DND-41 (cell line): ENCODE measurements around the gene TACR1.

ENCODE experiments used
- ATAC-seq: fragments of 200-7000 bp; cut with Tn5 transposase; 3 replicates; pipeline ENCODE4 v1.9.1; 2021; ENCODE audit warnings: low read depth; ENCODE audit not compliant: insufficient read depth
- DNase-seq: peaks from one replicate; pipeline ENCODE4 v3.0.0-alpha.2; 2020
- H2AFZ ChIP-seq: 2 replicates; pipeline ENCODE4 v1.6.0; 2012; ENCODE audit warnings: low read depth, low read length
- H3K27ac ChIP-seq: 2 replicates; pipeline ENCODE4 v1.5.1; 2012; ENCODE audit warnings: low read length, inconsistent platforms
- H3K27me3 ChIP-seq: fragments of 200-600 bp; sonication (generic); 2 replicates; pipeline ENCODE4 v1.6.0; 2012; ENCODE audit warnings: low read length, mild to moderate bottlenecking, inconsistent platforms; ENCODE audit not compliant: insufficient read depth, poor library complexity
- H3K36me3 ChIP-seq: 2 replicates; pipeline ENCODE4 v1.5.1; 2012; ENCODE audit warnings: low read length, inconsistent platforms; ENCODE audit not compliant: insufficient read depth
- H3K4me1 ChIP-seq: 2 replicates; pipeline ENCODE4 v1.5.1; 2012; ENCODE audit warnings: mild to moderate bottlenecking, low read length; ENCODE audit not compliant: insufficient read depth
- H3K4me2 ChIP-seq: 2 replicates; pipeline ENCODE4 v1.6.0; 2012; ENCODE audit warnings: mild to moderate bottlenecking, moderate library complexity, low read length, inconsistent platforms; ENCODE audit not compliant: insufficient read depth
- H3K4me3 ChIP-seq, 2 experiments: fragments of 200-600 bp in 1 of 2; shearing (Covaris generic) in 1 of 2; 2 replicates each; pipeline ENCODE4 v1.5.1; 2012 to 2016; ENCODE audit warnings: inconsistent platforms in 2 of 2, low read length in 2 of 2, mild to moderate bottlenecking in 2 of 2, low read depth in 1 of 2, moderate library complexity in 1 of 2
- H3K79me2 ChIP-seq: 2 replicates; pipeline ENCODE4 v1.6.0; 2012; ENCODE audit warnings: low read length, inconsistent platforms; ENCODE audit not compliant: insufficient read depth
- H3K9ac ChIP-seq: 2 replicates; pipeline ENCODE4 v1.6.0; 2012; ENCODE audit warnings: low read depth, mild to moderate bottlenecking, inconsistent platforms, low read length, moderate library complexity
- H3K9me3 ChIP-seq: 2 replicates; pipeline ENCODE4 v1.5.1; 2012; ENCODE audit warnings: low read length, moderate library complexity, mild to moderate bottlenecking, inconsistent platforms; ENCODE audit not compliant: insufficient read depth, severe bottlenecking
- H4K20me1 ChIP-seq: 2 replicates; pipeline ENCODE4 v1.6.0; 2012; ENCODE audit warnings: low read length; ENCODE audit not compliant: insufficient read depth
- EZH2 ChIP-seq: IDR thresholded peaks from 3 replicates; pipeline ENCODE4 v1.6.1; 2012; ENCODE audit warnings: borderline replicate concordance, low read depth, mild to moderate bottlenecking, moderate library complexity, low read length, inconsistent platforms; ENCODE audit not compliant: severe bottlenecking
- TF ChIP-seq, protein P1 (sequence below): IDR thresholded peaks from 2 replicates; pipeline ENCODE4 v1.5.1; 2012; ENCODE audit warnings: borderline replicate concordance, low read length, moderate library complexity, mild to moderate bottlenecking; ENCODE audit not compliant: poor library complexity, severe bottlenecking; ENCODE audit errors: extremely low read depth

The TACR1 gene

DNA sequence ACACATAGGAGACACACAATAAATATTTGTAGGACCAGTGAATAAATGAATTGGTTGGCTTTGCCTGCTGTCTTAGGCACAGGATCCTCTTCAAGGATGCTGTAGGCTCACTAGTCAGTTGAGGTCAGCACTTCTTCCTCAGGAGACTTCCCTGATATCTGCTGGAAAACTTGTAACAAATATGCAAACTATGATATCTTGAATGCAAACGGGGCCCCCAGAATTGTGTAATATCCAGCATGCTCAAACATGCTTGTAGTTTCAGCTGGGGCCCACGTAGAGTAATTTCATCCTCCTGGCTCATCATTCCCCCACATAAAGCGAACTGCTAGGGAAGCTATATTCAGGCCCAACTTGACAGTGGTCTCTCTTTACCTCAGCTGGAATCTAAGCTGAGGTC, 197.3 kb downstream of the TACR1 start:
- 0 out of 2 replicates have a peak, but pooled peaks cover 4% of the 10 kb centered on the region for H3K36me3 ChIP-seq
- ATAC-seq = no peak
- no peaks in the 10 kb centered on the region for H3K79me2 ChIP-seq
- no peak overlapping the region for H3K4me2 ChIP-seq
- no peaks in the 10 kb centered on the region for H3K4me1 ChIP-seq
- H3K9me3 ChIP-seq = peaks cover 15% of the 10 kb centered on the region
- H3K4me3 ChIP-seq = no peak overlapping the region
- no peak overlapping the region for H3K9ac ChIP-seq
- H3K27me3 ChIP-seq = no peaks in the 10 kb centered on the region
- no peak for DNase-seq
- H2AFZ ChIP-seq = no peak overlapping the region
- H3K27ac ChIP-seq = no peak overlapping the region
- H4K20me1 ChIP-seq = no peaks in the 10 kb centered on the region
- TF ChIP-seq EZH2 = no peak
- TF ChIP-seq, protein P1, sequence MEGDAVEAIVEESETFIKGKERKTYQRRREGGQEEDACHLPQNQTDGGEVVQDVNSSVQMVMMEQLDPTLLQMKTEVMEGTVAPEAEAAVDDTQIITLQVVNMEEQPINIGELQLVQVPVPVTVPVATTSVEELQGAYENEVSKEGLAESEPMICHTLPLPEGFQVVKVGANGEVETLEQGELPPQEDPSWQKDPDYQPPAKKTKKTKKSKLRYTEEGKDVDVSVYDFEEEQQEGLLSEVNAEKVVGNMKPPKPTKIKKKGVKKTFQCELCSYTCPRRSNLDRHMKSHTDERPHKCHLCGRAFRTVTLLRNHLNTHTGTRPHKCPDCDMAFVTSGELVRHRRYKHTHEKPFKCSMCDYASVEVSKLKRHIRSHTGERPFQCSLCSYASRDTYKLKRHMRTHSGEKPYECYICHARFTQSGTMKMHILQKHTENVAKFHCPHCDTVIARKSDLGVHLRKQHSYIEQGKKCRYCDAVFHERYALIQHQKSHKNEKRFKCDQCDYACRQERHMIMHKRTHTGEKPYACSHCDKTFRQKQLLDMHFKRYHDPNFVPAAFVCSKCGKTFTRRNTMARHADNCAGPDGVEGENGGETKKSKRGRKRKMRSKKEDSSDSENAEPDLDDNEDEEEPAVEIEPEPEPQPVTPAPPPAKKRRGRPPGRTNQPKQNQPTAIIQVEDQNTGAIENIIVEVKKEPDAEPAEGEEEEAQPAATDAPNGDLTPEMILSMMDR = no peak

DNA sequence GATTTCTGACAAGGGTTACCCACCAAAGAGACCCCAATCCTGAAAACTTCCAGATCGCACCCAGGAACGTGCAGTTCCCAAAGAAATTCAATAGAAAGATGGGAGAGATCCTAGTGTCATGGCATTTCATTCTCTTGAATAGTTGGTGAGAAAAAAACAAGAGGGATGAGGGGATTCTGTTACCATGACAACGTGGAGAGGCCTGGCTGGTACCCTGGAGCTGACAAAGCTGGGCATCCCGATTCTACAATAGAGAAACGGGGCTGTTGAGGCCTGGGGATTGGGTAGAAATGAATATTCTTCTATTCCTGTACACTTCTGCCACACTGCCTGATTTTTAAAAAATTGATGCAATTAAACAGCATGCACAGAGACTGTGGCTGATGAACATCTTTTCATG, 199.9 kb downstream of the TACR1 start:
- H3K4me3 ChIP-seq = no peak overlapping the region
- no peak overlapping the region for H3K27ac ChIP-seq
- no peaks in the 10 kb centered on the region for H3K4me1 ChIP-seq
- H4K20me1 ChIP-seq = no peaks in the 10 kb centered on the region
- TF ChIP-seq, protein P1 = no peak
- TF ChIP-seq EZH2 = no peak
- H3K27me3 ChIP-seq = no peaks in the 10 kb centered on the region
- no peak overlapping the region for H3K9ac ChIP-seq
- DNase-seq (no peak), ATAC-seq (no peak)
- H3K9me3 ChIP-seq = peaks cover 15% of the 10 kb centered on the region
- no peaks in the 10 kb centered on the region for H3K79me2 ChIP-seq
- no peak overlapping the region for H3K4me2 ChIP-seq
- H2AFZ ChIP-seq = no peak overlapping the region
- 0 out of 2 replicates have a peak, but pooled peaks cover 4% of the 10 kb centered on the region for H3K36me3 ChIP-seq
